Mammary epithelial cell (primary cell): ENCODE data around the gene BIRC7.

Source experiments
- CTCF ChIP-seq, 2 donors: IDR thresholded peaks in 1 of 2; conservative IDR thresholded peaks in 1 of 2; 2 replicates each; pipeline ENCODE4 v1.5.1; 2011 to 2012; ENCODE audit warnings: inconsistent platforms in 2 of 2, low read length in 2 of 2, mild to moderate bottlenecking in 2 of 2, control low read depth in 1 of 2, low read depth in 1 of 2; ENCODE audit not compliant: insufficient read depth in 1 of 2; ENCODE audit errors: extremely low read depth in 1 of 2
- EZH2 ChIP-seq: IDR thresholded peaks from 2 replicates; pipeline ENCODE4 v1.6.1; 2012; ENCODE audit warnings: low read length, inconsistent platforms, borderline replicate concordance

- TF ChIP-seq CTCF (conservative IDR thresholded peaks at IDR 0.05 in 1 of 2, IDR thresholded peaks at IDR 0.05 in 1 of 2; ENCODE audit: extremely low read depth in 1 of 2, insufficient read depth in 1 of 2, low read depth in 1 of 2, low read length in 2 of 2) (no peak), EZH2 (no peak)
These were observed 44.9 kb upstream of the BIRC7 start for GRCh38 chr20:63190828-63191227.
